Eye (tissue), 1 donor: ENCODE results near the gene SSR4.
A peak's percentile ranks its signal among the peaks of the same experiment; 100 is the strongest.

ENCODE experiments used
- DNase-seq: peaks from one replicate; pipeline ENCODE4 v3.0.0-alpha.2; 2015

The SSR4 gene

DNA sequence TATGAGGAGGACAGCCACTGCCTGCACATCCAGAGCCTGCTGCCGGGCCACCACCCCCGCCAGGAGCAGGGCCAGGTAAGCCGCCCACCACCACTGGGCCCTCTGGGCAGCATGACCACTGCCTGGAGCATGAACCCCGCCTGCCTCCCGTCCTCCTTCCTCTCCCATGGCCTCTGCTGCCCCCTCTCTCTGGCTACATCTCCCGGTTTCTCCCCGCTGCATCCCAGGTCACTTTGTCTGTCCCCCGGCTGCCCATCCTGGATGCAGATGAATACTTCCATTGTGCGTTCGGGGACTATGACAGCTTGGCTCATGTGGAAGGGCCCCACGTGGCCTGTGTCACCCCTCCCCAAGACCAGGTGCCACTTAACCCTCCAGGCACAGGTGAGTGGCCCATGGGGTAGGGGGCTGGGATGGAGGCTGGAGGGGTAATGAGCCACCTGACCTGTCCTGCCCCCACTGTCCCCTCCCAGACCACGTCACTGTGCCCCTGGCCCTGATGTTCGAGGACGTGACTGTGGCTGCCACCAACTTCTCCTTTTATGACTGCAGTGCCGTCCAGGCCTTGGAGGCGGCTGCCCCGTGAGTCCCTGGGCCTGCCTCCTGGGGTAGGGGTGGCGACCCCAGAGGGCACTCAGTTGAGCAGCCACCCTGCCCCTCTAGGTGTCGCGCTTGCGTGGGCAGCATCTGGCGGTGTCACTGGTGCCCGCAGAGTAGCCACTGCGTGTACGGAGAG lies 24.4 kb upstream of the SSR4 start:
- no peak for DNase-seq

DNA sequence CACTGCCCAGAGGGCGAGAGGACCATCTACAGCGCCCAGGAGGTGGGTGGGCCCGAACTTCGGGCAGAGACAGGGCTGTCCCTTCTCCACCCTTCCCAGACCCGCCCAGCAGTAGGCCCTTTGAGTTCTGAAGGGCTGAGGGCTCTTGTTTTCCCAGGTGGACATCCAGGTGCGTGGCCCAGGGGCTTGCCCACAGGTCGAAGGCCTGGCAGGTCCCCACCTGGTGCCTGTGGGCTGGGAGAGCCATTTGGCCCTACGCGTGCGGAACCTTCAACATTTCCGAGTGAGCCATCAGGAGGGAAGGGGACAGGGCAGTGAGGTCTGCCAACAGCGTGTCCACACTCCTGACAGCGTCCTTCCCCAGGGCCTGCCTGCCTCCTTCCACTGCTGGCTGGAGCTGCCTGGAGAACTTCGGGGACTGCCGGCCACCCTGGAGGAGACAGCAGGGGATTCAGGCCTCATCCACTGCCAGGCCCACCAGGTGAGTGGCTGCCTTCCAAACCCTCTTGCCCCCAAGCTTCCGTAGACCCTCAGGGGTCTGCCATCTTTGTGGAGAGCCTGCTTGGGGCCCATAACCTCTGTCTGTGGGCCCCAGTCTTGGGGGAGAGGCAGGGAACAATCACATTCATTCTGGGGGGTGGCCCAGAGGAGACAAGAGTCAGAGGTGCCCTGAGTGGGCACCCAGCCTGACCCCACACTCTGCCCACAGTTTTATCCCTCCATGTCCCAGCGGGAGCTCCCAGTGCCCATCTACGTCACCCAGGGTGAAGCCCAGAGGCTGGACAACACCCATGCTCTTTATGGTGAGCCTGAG lies 23.7 kb upstream of the SSR4 start:
- no peak for DNase-seq

DNA sequence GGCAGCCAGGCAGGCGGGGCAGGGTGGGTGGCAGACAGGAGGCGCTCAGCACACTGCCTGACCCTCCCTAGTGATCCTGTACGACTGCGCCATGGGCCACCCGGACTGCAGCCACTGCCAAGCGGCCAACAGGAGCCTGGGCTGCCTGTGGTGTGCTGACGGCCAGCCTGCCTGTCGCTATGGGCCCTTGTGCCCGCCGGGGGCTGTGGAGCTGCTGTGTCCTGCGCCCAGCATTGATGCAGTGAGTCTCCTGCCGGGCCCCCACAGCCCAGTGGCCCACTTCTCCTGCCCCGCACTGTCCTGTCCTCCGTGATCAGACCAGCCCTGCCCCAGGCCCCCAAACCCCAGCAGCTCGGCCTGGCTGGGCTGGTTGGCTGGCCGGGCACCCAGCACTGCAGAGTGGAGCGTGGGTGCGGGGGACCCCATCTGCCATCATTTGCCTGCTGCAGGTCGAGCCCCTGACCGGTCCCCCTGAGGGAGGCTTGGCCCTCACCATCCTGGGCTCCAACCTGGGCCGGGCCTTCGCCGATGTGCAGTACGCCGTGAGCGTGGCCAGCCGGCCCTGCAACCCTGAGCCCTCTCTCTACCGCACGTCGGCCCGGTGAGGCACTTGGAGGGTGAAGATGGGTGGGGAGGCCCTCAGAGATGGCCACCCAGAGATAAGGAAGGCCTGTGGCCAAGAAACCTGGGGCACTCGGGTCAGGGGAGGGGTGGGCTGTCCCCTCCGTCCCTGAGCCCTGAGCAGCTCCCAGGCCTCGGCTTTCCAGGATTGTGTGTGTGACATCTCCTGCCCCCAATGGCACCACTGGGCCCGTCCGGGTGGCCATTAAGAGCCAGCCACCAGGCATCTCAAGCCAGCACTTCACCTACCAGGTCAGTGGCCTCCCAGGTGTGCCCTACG lies 22.8 kb upstream of the SSR4 start:
- no peak for DNase-seq

DNA sequence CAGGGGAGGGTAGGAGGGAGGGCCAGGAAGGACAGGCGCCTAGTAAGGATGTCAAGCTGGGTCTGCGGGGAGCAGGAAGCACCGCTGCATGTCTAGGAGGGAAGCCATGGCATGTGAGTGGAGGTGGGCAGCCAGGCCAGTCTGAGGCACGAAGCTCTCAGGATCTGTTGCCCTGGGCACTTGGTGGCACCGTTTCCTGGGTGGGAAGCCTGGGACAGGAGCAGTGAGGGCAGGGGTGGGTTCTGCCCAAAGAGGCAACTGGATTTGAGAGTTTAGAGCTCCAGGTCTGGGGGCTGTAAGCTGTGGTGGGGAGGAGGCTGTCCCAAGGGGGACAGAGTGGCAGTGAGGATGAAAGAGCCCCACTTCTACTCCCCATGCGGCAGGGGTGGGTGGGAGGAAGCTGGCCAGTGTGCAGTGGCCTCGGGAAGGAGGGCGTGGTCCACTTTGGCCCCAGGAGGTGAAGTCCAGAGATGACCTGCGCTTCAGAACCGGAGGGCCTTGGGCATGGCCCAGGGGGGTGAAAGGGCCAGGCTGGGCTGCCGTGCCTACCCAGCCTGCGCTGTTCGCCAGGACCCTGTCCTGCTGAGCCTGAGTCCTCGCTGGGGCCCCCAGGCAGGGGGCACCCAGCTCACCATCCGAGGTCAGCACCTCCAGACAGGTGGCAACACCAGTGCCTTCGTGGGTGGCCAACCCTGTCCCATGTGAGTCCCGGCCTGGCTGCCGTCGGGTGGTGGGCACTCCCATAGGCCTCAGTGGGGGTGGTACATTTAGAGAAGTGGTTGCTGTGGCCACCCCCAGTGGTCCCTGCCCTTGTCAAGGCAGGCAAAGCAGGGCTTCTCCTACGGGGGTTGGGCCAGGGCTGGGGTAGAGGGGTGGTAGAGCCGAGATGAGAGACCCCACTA lies 21.9 kb upstream of the SSR4 start:
- no peak for DNase-seq

DNA sequence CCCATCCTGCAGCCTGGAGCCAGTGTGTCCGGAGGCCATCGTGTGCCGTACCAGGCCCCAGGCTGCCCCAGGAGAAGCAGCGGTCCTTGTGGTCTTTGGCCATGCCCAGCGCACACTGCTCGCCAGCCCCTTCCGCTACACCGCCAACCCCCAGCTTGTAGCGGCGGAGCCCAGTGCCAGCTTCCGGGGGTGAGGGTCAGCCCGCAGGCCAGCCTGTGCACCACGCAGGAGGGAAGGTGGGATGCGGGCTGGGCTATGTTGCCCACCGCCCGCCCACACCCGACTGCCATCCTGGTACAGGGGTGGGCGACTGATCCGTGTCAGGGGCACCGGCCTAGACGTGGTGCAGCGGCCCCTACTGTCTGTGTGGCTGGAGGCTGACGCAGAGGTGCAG lies 21.3 kb upstream of the SSR4 start:
- no peak for DNase-seq

DNA sequence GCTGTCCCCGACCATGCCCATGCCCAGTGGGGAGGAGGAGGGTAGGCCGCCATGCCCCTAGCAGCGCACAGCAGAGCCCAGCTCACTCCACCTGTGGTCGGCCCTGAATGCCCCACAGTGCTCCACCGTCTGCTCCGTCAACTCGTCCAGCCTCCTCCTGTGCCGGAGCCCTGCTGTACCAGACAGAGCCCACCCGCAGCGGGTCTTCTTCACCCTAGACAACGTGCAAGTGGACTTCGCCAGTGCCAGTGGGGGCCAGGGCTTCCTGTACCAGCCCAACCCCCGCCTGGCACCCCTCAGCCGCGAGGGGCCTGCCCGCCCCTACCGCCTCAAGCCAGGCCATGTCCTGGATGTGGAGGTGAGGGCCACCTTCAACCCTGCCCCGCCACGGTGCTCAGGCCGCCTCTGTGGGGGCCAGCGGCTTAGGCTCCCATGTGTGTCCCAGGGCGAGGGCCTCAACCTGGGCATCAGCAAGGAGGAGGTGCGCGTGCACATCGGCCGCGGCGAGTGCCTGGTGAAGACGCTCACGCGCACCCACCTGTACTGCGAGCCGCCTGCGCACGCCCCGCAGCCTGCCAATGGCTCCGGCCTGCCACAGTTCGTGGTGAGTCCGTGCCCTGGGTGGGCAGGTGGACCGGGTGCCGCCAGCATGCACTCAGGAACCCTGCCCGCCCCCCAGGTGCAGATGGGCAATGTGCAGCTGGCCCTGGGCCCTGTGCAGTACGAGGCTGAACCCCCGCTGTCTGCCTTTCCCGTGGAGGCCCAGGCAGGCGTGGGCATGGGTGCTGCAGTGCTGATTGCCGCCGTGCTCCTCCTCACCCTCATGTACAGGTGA lies 20.5 kb upstream of the SSR4 start:
- DNase-seq, result no peak

DNA sequence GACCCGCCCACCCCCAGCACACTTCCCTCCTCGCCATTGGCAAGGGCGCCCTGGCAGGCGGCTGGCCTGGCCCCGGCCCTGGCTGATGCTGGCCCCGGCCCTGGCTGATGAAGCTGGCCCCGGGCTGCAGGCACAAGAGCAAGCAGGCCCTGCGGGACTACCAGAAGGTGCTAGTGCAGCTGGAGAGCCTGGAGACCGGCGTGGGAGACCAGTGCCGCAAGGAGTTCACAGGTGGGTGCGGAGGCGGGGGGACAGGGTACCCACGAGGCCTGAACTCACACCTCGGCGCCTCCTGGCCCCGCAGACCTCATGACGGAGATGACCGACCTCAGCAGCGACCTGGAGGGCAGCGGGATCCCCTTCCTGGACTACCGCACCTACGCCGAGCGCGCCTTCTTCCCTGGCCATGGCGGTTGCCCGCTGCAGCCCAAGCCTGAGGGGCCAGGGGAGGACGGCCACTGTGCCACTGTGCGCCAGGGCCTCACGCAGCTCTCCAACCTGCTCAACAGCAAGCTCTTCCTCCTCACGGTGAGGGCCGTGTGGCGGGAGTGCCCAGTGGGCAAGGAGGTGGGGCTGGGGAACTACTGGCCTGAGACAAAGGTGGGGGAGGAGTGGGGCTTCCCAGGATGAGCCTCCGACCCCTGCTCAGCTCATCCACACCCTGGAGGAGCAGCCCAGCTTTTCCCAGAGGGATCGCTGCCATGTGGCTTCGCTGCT lies 19.7 kb upstream of the SSR4 start:
- DNase-seq, result no peak

DNA sequence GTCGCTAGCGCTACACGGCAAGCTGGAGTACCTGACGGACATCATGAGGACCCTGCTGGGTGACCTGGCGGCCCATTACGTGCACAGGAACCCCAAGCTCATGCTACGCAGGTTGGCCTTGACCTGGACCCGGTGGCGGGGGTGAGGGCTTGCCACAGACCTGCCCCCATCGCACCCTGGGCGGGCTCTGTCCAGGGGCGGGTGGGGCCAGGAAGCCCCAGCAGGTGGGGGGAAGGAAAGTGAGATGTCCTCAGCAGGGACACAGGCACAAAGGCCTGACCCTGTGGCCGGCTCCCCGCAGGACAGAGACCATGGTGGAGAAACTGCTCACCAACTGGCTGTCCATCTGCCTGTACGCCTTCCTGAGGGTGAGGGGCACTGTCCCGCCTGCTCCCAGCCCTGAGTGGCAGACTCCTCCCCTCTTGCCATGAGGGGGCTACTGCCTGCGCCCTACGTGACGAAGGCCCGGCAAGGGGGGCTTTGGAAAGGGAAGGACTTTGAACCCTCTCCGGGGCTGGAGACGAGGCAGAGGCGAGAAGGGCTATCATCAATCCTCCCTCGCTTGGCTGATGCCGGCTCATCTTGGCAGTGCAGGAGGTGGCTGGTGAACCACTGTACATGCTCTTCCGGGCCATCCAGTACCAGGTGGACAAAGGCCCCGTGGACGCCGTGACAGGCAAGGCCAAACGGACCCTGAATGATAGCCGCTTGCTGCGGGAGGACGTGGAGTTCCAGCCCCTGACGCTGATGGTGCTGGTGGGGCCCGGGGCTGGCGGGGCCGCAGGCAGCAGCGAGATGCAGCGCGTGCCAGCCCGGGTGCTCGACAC lies 19.0 kb upstream of the SSR4 start:
- no peak for DNase-seq

DNA sequence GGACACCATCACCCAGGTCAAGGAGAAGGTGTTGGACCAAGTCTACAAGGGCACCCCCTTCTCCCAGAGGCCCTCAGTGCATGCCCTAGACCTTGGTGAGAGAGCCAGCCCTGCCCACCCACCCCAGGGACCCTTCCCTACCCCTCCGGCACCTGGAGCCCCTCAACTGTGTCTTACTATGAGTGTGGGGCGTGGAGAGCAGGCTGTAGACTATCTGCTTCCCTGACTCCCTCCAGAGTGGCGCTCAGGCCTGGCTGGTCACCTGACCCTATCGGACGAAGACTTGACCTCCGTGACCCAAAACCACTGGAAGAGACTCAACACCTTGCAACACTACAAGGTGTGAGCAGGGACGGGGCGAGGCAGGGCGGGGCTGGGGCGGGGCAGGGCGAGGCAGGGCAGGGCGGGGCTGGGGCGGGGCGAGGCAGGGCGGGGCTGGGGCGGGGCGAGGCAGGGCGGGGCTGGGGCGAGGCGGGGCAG lies 18.3 kb upstream of the SSR4 start:
- no peak for DNase-seq

DNA sequence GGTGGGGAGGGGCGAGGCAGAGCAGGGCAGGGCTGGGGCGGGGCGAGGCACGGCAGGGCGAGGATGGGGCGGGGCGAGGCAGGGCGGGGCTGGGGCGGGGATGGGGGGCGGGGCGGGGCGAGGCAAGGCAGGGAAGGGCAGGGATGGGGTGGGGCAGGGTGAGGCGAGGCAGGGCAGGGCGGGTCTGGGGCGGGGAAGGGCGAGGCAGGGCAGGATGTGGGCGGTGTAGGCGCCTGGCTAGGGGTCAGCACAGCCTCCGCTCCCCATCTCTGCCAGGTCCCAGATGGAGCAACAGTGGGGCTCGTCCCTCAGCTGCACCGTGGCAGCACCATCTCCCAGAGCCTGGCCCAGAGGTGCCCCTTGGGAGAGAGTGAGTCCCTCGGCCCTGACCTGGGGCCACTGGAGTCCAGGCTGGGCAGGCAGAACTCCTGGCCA lies 17.8 kb upstream of the SSR4 start:
- no peak for DNase-seq

DNA sequence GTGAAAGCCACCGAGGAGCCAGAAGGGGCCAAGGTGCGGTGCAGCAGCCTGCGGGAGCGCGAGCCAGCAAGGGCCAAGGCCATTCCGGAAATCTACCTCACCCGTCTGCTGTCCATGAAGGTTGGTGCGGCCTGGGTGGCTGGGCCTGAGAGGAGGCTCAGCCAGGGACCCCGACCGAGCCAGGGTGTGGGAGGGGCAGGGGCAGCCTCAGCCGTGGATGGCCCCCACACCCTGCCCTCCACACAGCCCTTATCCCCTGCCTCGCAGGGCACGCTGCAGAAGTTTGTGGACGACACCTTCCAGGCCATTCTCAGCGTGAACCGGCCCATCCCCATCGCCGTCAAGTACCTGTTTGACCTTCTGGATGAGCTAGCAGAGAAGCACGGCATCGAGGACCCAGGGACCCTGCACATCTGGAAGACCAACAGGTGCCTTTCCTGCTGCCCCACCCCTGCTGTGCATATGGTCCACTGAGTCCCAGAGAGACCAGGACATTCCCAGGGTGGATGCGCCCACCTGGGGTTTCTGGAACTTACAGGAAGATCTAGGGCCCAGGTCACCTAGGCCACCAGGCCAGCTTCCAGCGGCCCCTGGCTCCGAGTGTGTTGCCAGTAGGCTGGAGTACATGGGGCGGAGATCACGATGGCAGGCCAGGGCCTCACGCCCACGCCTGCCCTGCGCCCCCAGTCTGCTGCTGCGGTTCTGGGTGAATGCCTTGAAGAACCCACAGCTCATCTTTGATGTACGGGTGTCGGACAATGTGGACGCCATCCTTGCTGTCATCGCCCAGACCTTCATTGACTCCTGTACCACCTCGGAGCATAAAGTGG lies 17.0 kb upstream of the SSR4 start:
- no peak for DNase-seq

DNA sequence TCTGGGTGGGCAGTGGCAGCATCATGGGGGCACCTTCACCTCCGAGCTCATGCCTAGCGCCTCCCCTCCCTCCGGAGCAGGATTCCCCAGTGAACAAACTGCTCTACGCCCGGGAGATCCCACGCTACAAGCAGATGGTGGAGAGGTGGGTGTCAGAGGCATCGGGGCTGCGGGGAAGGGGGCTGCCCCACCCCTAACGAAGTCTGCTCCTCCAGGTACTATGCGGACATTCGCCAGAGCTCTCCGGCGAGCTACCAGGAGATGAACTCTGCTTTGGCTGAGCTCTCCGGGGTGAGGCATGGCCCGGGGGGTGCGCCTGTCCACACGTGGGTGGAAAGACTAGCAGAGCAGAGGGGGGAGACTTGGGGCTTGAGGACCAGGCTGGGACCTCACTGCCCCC lies 16.3 kb upstream of the SSR4 start:
- DNase-seq, result no peak

DNA sequence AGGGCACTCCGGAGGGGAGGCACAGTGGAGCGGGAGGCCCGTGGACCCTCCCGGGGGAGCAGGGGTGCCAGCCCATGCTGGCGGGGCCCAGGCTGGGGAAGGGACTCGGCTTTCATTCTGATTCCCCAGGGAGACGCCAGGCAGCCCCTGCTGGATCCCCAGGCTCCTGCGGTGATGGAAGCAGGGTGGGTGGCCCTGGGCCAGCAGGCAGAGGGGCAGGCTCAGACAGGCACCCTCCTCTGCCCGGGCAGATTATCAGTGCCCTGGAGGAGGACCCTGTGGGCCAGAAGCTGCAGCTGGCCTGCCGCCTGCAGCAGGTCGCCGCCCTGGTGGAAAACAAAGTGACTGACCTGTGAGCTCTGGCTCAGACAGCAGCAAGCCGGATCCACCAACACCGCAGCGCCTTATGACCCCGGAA lies 15.8 kb upstream of the SSR4 start:
- DNase-seq, result no peak

DNA sequence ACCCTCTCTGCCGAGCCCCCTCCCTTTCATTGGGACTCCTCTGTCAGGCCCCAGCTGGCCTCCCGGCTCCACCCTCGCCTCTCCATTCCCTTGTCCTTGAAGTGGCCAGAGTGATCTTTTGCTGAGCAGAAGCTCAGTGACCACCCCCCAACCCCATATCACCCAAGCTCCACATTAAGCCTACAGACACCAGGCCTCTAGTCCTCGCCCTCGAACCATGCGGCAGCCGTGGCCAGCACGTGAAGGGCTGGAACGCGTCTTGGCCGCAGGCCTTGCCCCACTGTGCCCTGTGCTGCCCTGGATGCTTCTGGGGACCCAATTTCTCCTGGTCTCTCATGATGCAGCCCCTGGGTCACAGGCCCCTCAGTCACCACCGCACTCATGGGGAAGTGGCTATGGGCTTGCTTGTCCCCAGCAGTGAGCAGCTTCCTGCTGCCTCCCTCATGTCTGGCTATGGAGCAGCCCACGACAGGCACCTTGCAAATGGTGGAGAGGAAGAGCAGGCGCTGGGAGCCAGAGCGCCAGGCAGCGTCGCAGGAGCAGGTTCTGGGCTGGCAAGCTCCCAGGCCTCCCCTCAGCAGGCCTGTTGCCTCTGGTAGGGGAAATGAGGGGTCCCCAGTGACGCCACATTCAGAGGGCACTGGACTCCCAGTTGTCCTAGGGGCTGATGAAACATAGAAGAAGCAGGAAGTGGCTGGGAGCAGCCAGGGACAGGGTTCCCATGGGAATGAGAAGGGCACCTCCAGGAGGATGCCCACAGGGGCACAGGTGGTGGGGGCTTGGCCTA lies 14.4 kb upstream of the SSR4 start:
- peak; percentile 6 for DNase-seq

DNA sequence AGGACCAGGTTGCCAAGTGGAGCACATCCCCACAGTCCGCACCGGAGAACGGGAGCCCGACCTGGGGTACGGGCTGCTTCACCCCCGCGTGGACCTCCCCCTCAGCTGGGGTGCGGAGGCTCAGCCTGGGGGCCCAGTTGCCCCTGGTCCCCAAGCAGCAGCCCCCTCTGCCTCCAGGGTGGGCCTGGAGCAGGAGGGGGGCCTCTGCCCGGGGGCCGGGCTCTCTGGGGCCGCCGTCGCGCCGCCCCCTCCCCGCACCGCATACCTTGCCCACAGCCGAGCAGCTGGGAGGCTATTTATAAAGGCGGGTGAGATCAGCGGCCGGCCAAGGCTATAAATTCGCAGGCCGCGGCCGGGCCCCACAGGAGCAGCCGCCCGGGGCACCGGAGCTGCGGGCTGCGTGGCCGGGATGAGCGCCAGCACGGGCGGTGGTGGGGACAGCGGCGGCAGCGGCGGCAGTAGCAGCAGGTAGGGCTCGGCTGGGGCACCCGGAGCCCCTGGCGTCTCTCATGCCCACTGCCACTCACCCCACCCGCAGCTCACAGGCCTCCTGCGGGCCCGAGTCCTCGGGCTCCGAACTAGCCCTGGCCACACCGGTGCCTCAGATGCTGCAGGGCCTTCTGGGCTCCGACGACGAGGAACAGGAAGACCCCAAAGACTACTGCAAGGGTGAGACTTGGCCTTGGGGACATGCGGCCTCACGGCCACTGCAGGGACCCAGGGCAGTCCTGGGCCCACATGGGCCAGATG lies 13.6 kb upstream of the SSR4 start, which contains the start of gene SRPK3:
TSS of gene SRPK3 (plus strand) at position 364 of the 750 bp plus-strand sequence. CDS start at position 410, 46 bp downstream.
- peak; percentile 35 for DNase-seq

DNA sequence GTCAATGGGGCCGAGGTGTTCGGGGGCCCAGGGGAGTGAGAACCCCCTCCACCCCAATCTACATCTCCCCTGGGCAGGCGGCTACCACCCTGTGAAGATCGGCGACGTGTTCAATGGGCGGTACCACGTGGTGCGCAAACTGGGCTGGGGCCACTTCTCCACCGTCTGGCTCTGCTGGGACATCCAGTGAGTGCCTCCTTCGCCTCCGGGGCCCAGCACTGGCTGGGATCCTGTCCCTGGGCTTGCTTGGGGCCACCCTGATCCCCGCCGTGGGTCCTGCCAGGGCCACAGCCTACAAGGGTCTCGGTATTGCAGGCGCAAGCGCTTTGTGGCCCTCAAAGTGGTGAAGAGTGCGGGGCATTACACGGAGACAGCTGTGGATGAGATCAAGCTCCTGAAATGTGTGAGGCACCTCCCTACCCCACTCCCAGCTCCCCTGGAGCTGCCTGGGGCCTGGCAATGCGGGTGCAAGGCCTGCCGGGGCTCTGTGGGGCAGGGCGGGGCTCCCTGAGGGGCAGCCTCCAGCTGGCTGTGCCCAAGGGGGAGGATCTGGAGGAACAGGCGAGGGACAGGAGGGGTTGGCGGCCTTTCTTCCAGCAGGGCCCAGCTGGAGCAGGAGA lies 12.9 kb upstream of the SSR4 start:
- DNase-seq, result no peak
